Measurements from ENCODE around the gene LSP1.

LSP1 gene

GRCh38 chr11:1924646-1925372 lies 71.9 kb downstream of the LSP1 start:
- TF ChIP-seq CTCF (conservative IDR thresholded peaks at IDR 0.05), result no peak
- no peak for TF ChIP-seq ZFX (IDR thresholded peaks at IDR 0.05)
- H3K27ac ChIP-seq, result no peak overlapping the region

DNA sequence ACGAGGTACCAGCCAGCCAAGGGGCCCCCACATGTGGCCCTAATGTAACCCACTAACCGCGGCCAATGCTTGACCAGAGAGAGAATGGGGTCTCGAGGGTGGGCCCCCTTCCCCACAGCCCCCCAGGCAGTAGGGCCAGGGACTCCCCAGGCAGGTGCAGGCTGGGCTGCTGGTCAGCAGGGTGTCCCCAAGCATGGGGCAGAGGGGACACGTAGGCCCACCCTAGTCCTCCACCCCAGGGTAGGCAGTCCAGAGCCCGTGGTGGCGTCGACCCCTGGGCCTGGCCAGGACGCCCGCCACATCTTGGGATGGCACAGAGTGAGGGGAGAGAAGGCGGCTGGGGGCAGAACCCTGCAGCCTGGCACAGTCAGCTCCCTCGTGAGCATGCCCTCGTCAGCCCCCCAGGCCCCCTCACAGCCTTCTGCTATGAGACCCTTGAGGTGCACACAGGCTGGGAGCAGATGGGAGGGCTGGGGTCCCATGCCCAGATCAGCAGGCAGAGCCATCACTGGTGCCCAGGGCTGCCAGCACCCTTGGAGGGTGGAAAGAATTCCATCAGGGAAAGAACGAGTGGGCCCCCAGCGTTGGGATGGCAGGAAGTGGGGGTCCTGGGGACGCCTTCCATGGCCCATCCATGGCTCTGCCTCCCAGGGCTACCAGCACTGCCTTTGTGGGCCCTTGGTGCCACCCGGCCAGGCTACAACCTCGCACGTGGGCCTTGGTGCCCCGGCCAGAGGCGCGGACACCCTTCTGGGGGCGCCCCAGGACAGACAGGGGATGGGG lies 72.7 kb downstream of the LSP1 start:
- TF ChIP-seq ZFX (IDR thresholded peaks at IDR 0.05), result no peak
- no peak for TF ChIP-seq CTCF (conservative IDR thresholded peaks at IDR 0.05)
- H3K27ac ChIP-seq, result no peak overlapping the region

DNA sequence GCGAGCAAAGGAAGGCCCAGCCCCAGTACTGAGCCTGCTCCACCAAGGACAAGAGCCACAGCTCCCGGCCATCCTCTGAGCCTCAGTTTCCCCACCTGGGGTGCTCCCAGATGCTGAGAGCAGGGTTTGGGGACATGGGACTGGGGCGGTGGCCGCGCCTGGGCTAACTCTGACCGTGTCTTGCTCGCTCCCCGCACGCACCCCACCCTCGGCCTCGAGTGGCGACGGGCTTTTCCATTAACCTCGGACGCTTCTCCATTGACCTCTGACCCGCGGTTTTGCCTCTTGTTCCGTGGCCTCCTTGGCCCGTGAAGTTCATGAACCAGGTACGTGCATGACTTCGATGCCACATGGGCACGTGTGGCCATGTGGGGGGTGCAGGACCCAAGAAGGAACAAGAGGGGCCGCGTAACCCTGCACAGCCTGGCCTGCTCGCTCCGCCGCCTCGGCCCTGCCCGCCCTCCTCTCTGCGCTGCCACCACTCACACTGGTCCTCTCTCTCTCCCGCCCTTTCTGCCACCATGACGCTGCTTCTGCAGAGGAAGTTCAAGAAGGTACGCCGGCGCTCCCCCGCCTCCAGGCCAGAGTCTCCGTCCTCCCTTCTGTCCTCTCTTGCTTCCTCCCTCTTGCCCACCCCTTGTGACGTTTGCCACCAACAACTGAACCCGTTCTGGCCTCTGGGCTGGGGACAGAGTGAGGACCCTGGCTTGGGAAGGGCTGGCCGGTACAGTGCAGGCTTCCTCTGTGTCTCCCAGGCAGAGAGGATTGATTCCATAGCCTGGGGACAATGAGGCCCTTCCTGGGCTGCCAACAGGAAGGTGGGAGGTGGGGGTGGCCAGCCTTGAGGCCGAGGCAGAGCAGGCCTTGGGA lies 73.5 kb downstream of the LSP1 start:
- TF ChIP-seq CTCF (conservative IDR thresholded peaks at IDR 0.05) (no peak), ZFX (IDR thresholded peaks at IDR 0.05) (no peak)
- no peak overlapping the region for H3K27ac ChIP-seq

- TF ChIP-seq ZFX (IDR thresholded peaks at IDR 0.05), result no peak
- TF ChIP-seq CTCF (conservative IDR thresholded peaks at IDR 0.05), result no peak
- H3K27ac ChIP-seq, result no peak overlapping the region
Observed at GRCh38 chr11:1927026-1927847, 74.4 kb downstream of the LSP1 start.

DNA sequence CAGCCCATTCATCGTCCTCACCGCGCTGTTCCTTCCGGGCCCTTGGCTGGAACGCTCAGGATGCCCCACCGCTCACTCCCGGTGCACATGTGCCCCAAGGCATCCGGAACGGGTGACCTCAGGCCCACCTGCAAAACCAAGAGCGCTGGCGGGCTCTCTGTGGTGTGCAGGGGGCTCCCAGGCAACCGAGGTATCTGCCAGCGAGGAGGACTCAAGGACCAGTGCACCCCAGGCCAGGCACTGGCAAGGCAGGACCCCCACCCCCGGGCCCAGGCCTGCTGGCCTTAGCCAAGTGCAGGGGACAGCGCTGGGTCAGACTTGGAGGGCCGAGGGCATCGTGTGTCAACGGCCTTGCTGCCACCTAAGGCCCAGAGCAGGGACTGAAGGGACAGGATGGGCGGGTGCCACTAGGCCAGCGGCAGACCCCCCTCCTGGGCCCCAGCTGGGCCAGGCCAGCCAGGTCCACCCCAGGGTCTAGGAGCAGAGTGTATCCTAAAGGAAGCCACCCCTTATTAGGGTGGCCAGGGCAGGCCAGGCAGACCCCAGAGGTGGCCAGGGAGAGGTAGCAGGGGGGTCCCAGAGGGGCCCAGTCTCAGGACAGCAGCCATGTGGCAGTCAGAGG lies 75.1 kb downstream of the LSP1 start:
- no peak overlapping the region for H3K27ac ChIP-seq
- TF ChIP-seq CTCF (conservative IDR thresholded peaks at IDR 0.05) (no peak), ZFX (IDR thresholded peaks at IDR 0.05) (no peak)

DNA sequence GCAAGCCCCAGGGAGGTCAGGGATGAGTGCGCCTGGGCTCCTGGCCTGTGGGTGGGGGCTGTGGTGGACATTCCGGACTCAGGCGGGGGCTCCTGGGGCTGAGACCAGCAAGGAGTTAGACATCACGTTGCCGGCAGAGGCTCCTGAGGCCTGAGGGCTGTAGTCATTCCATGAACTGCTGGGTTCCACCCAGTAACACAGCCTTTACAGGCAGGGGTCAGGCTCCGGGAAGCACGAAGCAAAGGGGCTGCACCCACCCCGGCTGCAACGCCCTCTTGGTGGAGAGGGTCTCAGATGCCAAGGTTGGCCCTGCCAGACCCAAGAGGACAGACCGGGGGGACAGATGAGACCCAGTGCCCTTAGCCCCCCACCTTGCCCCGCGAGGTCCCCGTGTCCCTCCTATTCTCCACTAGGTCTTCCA lies 75.6 kb downstream of the LSP1 start:
- H3K27ac ChIP-seq, result no peak overlapping the region
- no peak for TF ChIP-seq ZFX (IDR thresholded peaks at IDR 0.05)
- no peak for TF ChIP-seq CTCF (conservative IDR thresholded peaks at IDR 0.05)
